Neuronal stem cell (in vitro differentiated cells): Measurements from ENCODE around the gene SPATA46.

Source experiments
- DNase-seq: peaks from one replicate; pipeline ENCODE4 v3.0.0-alpha.2; 2013; ENCODE audit warnings: low spot score
- H2AFZ ChIP-seq: one replicate; pipeline ENCODE4 v1.6.1; 2013; ENCODE audit warnings: mild to moderate bottlenecking, low read length, inconsistent platforms
- H2AK5ac ChIP-seq: 2 replicates; pipeline ENCODE4 v1.6.1; 2013; ENCODE audit warnings: low read depth, mild to moderate bottlenecking, inconsistent platforms, low read length, moderate library complexity, mixed read lengths
- H2BK120ac ChIP-seq: 2 replicates; pipeline ENCODE4 v1.6.1; 2013; ENCODE audit warnings: low read depth, mild to moderate bottlenecking, inconsistent platforms, low read length, moderate library complexity, mixed read lengths
- H2BK12ac ChIP-seq: one replicate; pipeline ENCODE4 v1.6.1; 2013; ENCODE audit warnings: low read length, inconsistent platforms
- H2BK15ac ChIP-seq: 2 replicates; pipeline ENCODE4 v1.6.1; 2013; ENCODE audit warnings: mild to moderate bottlenecking, low read length, inconsistent platforms, mixed read lengths
- H2BK5ac ChIP-seq: one replicate; pipeline ENCODE4 v1.6.1; 2013; ENCODE audit warnings: inconsistent platforms, mild to moderate bottlenecking, low read length, moderate library complexity
- H3K14ac ChIP-seq: one replicate; pipeline ENCODE4 v1.6.1; 2013; ENCODE audit warnings: low read length, inconsistent platforms
- H3K18ac ChIP-seq: 2 replicates; pipeline ENCODE4 v1.6.1; 2013; ENCODE audit warnings: low read length, inconsistent platforms
- H3K23ac ChIP-seq: 2 replicates; pipeline ENCODE4 v1.6.1; 2013; ENCODE audit warnings: low read depth, mild to moderate bottlenecking, mixed read lengths, low read length, inconsistent platforms; ENCODE audit not compliant: poor library complexity
- H3K27ac ChIP-seq: replicated peaks from 3 replicates; pipeline ENCODE4 v1.5.1; 2013; ENCODE audit warnings: low read length, inconsistent platforms
- H3K27me3 ChIP-seq, 3 experiments: 2 replicates each; pipeline ENCODE4 v1.6.1; 2013; ENCODE audit warnings: low read length in 3 of 3, mild to moderate bottlenecking in 2 of 3, inconsistent platforms in 1 of 3, low read depth in 1 of 3, mixed read lengths in 1 of 3, moderate library complexity in 1 of 3; ENCODE audit not compliant: control insufficient read depth in 3 of 3, insufficient read depth in 3 of 3
- H3K36me3 ChIP-seq, 2 donors: replicated peaks in 1 of 2; 2 replicates each; pipeline ENCODE4 v1.6.1; 2013; ENCODE audit warnings: low read length in 2 of 2; ENCODE audit not compliant: control insufficient read depth in 2 of 2, insufficient read depth in 2 of 2
- H3K4ac ChIP-seq: 2 replicates; pipeline ENCODE4 v1.6.1; 2013; ENCODE audit warnings: inconsistent platforms, mild to moderate bottlenecking, low read length, moderate library complexity
- H3K4me1 ChIP-seq, 2 donors: 1 replicate in 1 of 2; 2 replicates in 1 of 2; pipeline ENCODE4 v1.6.1; 2013; ENCODE audit warnings: low read length in 2 of 2, low read depth in 1 of 2; ENCODE audit not compliant: control insufficient read depth in 2 of 2, insufficient read depth in 1 of 2
- H3K4me2 ChIP-seq: one replicate; pipeline ENCODE4 v1.6.1; 2013; ENCODE audit warnings: mild to moderate bottlenecking, low read length, inconsistent platforms; ENCODE audit not compliant: insufficient read depth, poor library complexity, severe bottlenecking
- H3K4me3 ChIP-seq, 2 donors: 2 replicates each; pipeline ENCODE4 v1.5.1; 2013; ENCODE audit warnings: low read length in 2 of 2, mild to moderate bottlenecking in 2 of 2, inconsistent platforms in 1 of 2, moderate library complexity in 1 of 2
- H3K79me1 ChIP-seq: one replicate; pipeline ENCODE4 v1.6.1; 2013; ENCODE audit warnings: low read depth, mild to moderate bottlenecking, inconsistent platforms, low read length, moderate library complexity
- H3K9ac ChIP-seq: one replicate; pipeline ENCODE4 v1.6.1; 2013; ENCODE audit warnings: mild to moderate bottlenecking, low read depth, low read length, inconsistent platforms; ENCODE audit not compliant: poor library complexity
- H3K9me3 ChIP-seq, 2 donors: replicated peaks in 1 of 2; 2 replicates each; pipeline versions ENCODE3 to v1.6.1; 2013; ENCODE audit warnings: low read length in 2 of 2, mild to moderate bottlenecking in 2 of 2, inconsistent platforms in 1 of 2, low read depth in 1 of 2, mixed read lengths in 1 of 2, moderate library complexity in 1 of 2; ENCODE audit not compliant: control insufficient read depth in 2 of 2, insufficient read depth in 1 of 2
- H4K8ac ChIP-seq: one replicate; pipeline ENCODE4 v1.6.1; 2013; ENCODE audit warnings: low read depth, mild to moderate bottlenecking, inconsistent platforms, low read length, moderate library complexity
- H4K91ac ChIP-seq: one replicate; pipeline ENCODE4 v1.6.1; 2013; ENCODE audit warnings: low read length, low read depth, mild to moderate bottlenecking, inconsistent platforms; ENCODE audit not compliant: poor library complexity
- WGBS, 2 donors: extraction: QIAGEN DNeasy Blood & Tissue Kit; methylation state at CpG; one replicate each; pipeline ENCODE4 v1.1.7; 2013; ENCODE audit warnings: missing lambda C conversion rate in 2 of 2, mixed read lengths in 1 of 2; ENCODE audit not compliant: insufficient read length in 2 of 2, insufficient replicate concordance in 1 of 2; ENCODE audit errors: extremely low coverage in 2 of 2; 5-methylcytosine and 5-hydroxymethylcytosine counted together

The SPATA46 gene

GRCh38 chr1:162386292-162387225, 9.9 kb upstream of the SPATA46 start:
- Histone ChIP-seq H2BK5ac (peak overlapping the region; percentile 17), H2AK5ac (peak overlapping the region; percentile 22), H3K4ac (no peak overlapping the region), H3K14ac (peak overlapping the region; percentile 25), H3K36me3 (peaks cover 3 to 39% of the 10 kb centered on the region in 2 donors), H3K4me3 (no peak overlapping the region), H3K27me3 (no peaks in the 10 kb centered on the region), H3K23ac (no peak overlapping the region), H3K9ac (no peak overlapping the region), H3K4me2 (no peak overlapping the region), H3K18ac (peak overlapping the region; percentile 39), H2BK120ac (no peak overlapping the region), H4K8ac (no peak overlapping the region), H2AFZ (no peak overlapping the region), H2BK12ac (no peak overlapping the region), H3K27ac (no peak overlapping the region), H3K9me3 (no peaks in the 10 kb centered on the region), H3K79me1 (no peaks in the 10 kb centered on the region), H3K4me1 (peaks cover 36 to 46% of the 10 kb centered on the region in 2 donors), H4K91ac (no peak overlapping the region), H2BK15ac (no peak overlapping the region)
- no peak for DNase-seq
- WGBS, 2 donors, result no CpG with 5 or more reads among the region's 8 CpGs

- Histone ChIP-seq H2AFZ (no peak overlapping the region), H2BK15ac (no peak overlapping the region), H2BK120ac (no peak overlapping the region), H3K4me2 (no peak overlapping the region), H3K4me1 (peaks cover 36 to 46% of the 10 kb centered on the region in 2 donors), H3K36me3 (peaks cover 3 to 39% of the 10 kb centered on the region in 2 donors), H3K18ac (peak overlapping the region; percentile 62), H3K4me3 (no peak overlapping the region), H2BK5ac (peak overlapping the region; percentile 17), H3K4ac (no peak overlapping the region), H3K79me1 (no peaks in the 10 kb centered on the region), H3K14ac (peak overlapping the region; percentile 25), H2BK12ac (no peak overlapping the region), H2AK5ac (peak overlapping the region; percentile 40), H4K91ac (no peak overlapping the region), H3K27me3 (no peaks in the 10 kb centered on the region), H3K23ac (no peak overlapping the region), H3K9ac (no peak overlapping the region), H3K27ac (no peak overlapping the region), H4K8ac (no peak overlapping the region), H3K9me3 (no peaks in the 10 kb centered on the region)
- DNase-seq, result no peak
- WGBS, 2 donors, result no CpG with 5 or more reads among the region's 3 CpGs
These were observed 9.0 kb upstream of the SPATA46 start for GRCh38 chr1:162385702-162386101.

GRCh38 chr1:162385280-162385623, 8.6 kb upstream of the SPATA46 start:
- WGBS, 2 donors, result no CpG with 5 or more reads among the region's 3 CpGs
- Histone ChIP-seq H2BK120ac (peak overlapping the region; percentile 19), H3K9ac (no peak overlapping the region), H3K4me3 (peak overlapping the region in 1 of 2 donors; percentile 44), H3K14ac (no peak overlapping the region), H2BK15ac (no peak overlapping the region), H3K4me2 (no peak overlapping the region), H4K8ac (no peak overlapping the region), H3K79me1 (no peaks in the 10 kb centered on the region), H3K4me1 (peaks cover 36 to 46% of the 10 kb centered on the region in 2 donors), H3K23ac (no peak overlapping the region), H2AK5ac (peak overlapping the region; percentile 40), H3K27me3 (no peaks in the 10 kb centered on the region), H2BK12ac (no peak overlapping the region), H2BK5ac (no peak overlapping the region), H4K91ac (no peak overlapping the region), H3K18ac (peak overlapping the region; percentile 55), H2AFZ (no peak overlapping the region), H3K4ac (peak overlapping the region; percentile 7), H3K9me3 (no peaks in the 10 kb centered on the region), H3K27ac (no peak overlapping the region), H3K36me3 (peaks cover 3 to 39% of the 10 kb centered on the region in 2 donors)
- no peak for DNase-seq

GRCh38 chr1:162384601-162385279, 8.1 kb upstream of the SPATA46 start:
- peak overlapping the region; percentile 19 for H2BK120ac ChIP-seq
- peaks cover 34 to 42% of the 10 kb centered on the region in 2 donors for H3K4me1 ChIP-seq
- H3K9me3 ChIP-seq, result no peaks in the 10 kb centered on the region
- no peak overlapping the region for H4K91ac ChIP-seq
- no peak overlapping the region for H3K4me3 ChIP-seq
- H3K18ac ChIP-seq, result no peak overlapping the region
- H2BK5ac ChIP-seq, result no peak overlapping the region
- H3K23ac ChIP-seq, result no peak overlapping the region
- H3K27ac ChIP-seq, result peak overlapping the region; percentile 43
- no peak overlapping the region for H4K8ac ChIP-seq
- H3K4ac ChIP-seq, result no peak overlapping the region
- H3K27me3 ChIP-seq, result no peaks in the 10 kb centered on the region
- peak overlapping the region; percentile 40 for H2AK5ac ChIP-seq
- H2BK15ac ChIP-seq, result no peak overlapping the region
- no peak overlapping the region for H2BK12ac ChIP-seq
- no CpG with 5 or more reads among the region's 10 CpGs for WGBS, 2 donors
- no peak for DNase-seq
- no peak overlapping the region for H3K4me2 ChIP-seq
- peak overlapping the region; percentile 13 for H2AFZ ChIP-seq
- no peak overlapping the region for H3K9ac ChIP-seq
- peaks cover 3 to 39% of the 10 kb centered on the region in 2 donors for H3K36me3 ChIP-seq
- no peaks in the 10 kb centered on the region for H3K79me1 ChIP-seq
- no peak overlapping the region for H3K14ac ChIP-seq
